OCI-LY7 (cell line): Measurements from ENCODE around the gene INTS2.

Experiments used
- EZH2phosphoT487 ChIP-seq: fragments of 200-600 bp; sonication (generic); IDR thresholded peaks from 2 replicates; pipeline ENCODE4 v1.6.1; 2018; ENCODE audit warnings: low read depth, borderline replicate concordance, mild to moderate bottlenecking, mixed run types, antibody characterized with exemption, low read length, moderate library complexity, mixed read lengths
- TF ChIP-seq, protein P1 (sequence below): fragments of 200-600 bp; sonication (generic); conservative IDR thresholded peaks from 2 replicates; pipeline ENCODE4 v1.5.1; 2014; ENCODE audit warnings: mild to moderate bottlenecking, antibody characterized with exemption, low read length, moderate library complexity, mixed read lengths

GRCh38 chr17:61927208-61928100 lies at the start of gene INTS2:
- TF ChIP-seq, protein P1, sequence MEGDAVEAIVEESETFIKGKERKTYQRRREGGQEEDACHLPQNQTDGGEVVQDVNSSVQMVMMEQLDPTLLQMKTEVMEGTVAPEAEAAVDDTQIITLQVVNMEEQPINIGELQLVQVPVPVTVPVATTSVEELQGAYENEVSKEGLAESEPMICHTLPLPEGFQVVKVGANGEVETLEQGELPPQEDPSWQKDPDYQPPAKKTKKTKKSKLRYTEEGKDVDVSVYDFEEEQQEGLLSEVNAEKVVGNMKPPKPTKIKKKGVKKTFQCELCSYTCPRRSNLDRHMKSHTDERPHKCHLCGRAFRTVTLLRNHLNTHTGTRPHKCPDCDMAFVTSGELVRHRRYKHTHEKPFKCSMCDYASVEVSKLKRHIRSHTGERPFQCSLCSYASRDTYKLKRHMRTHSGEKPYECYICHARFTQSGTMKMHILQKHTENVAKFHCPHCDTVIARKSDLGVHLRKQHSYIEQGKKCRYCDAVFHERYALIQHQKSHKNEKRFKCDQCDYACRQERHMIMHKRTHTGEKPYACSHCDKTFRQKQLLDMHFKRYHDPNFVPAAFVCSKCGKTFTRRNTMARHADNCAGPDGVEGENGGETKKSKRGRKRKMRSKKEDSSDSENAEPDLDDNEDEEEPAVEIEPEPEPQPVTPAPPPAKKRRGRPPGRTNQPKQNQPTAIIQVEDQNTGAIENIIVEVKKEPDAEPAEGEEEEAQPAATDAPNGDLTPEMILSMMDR, result 0 out of 2 replicates have a peak, but pooled peaks have one; percentile 16
- TF ChIP-seq EZH2phosphoT487, result no peak
